Kasumi-1 (cell line): Measurements from ENCODE around the gene C8A.

Experiments
- DNase-seq, 2 experiments: peaks; one replicate each; lab custom pipeline; 2025; lab: John Stamatoyannopoulos, UW

C8A gene

DNA sequence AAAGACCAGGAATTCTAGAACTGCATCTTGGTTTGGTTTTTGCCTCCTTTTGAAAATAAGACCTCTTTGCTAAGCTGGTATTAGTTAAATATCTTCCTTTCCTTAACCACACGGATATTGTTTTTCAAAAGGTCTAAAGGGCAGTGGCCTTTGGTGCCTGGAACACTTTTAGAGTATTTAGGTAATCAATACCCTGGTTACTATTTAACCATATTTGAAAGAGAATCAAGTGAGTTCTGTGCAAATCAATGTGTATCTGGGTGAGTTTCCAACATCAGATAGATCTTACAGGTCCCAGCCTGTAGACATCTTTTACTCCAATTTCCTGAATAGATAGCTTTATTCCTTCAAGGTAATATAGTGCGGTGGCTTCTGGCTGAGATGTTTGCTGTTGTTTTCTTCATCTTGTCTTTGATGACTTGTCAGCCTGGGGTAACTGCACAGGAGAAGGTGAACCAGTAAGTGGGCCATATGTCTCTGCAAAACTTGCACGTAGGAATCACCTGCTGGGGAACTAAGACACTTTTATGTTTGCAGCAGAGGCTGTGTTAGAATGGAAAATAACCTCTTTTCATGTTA, at the start of gene C8A:
Gene C8A, plus strand, starts transcription at position 277 of the 579 bp plus-strand sequence. Its CDS starts 105 bp downstream, at position 382.
- no peak for DNase-seq

DNA sequence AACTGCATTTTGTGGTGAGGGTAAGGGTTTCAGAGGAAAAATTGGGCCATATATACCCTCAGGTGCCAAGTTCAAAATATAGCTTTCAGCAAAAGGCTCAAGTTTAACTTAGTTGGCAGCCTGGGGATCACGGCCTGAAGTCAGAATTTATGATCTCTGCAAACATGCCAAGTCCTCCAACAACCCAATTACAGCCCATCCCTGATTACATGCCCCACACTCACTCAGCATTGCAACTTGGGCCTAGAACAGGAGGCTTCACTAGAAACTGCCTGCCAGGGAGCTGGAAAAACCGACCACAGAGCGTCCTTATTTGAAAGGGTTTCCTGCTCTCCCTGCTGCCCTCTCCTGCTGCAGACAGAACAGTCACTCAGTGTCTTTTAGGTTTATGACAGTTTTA, 47.8 kb upstream of the C8A start:
- DNase-seq = no peak

DNA sequence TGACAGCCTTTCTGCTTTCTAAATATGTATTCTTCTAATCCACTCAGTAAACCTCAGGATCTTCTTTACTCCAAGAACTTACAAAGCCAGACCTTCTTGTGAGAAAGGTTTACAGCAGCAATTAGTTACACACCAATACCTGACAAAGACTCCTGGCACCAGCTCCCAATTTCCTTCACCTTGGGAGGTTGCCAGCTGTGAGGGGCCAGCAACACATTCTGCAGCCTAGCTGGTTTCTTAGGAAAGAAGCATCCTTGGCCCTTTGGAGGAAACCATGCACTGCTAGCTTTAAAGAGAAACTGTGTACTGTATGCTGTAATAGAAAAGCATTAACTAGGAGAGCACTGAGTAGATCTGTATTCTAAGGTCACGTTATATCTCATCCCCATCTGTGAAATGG, 46.2 kb upstream of the C8A start:
- DNase-seq = no peak

DNA sequence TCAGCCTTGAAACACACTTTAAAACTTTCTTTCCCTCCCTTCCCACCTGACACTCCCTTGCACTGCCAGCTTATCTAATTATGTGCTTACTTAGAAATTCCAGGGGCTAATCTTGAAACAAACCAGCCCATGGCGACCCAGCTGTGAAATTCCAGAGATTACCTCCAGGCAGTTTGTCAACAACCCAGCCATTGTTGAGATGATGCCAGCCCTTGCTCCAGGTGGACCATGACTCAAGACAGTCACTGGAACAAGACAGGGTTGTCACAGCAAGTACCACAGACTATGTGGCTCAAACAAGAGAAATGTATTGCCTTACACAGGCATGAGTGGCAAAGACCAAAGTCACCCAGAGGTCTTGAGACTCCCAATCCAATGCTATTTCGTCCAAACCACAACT, 43.3 kb upstream of the C8A start:
- no peak for DNase-seq

DNA sequence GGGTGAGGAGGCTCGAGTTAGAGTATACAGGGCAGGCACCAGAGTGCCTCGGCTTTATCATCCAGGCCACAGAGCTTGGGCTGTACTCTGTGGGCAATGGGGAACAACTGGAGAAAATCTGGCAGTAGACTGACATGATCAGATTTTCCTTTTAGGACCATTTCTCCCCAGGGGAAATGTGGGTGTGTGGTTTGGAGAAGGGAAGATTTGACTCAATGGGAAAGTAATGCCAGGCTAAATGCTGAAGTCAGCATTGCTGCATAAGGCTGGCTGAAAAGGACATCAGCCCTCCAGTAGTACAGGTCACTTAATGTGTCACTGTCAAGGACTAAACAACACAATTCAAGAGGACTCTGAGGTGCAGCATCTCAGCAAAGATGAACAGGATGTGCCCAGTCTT, 40.4 kb upstream of the C8A start:
- no peak for DNase-seq

DNA sequence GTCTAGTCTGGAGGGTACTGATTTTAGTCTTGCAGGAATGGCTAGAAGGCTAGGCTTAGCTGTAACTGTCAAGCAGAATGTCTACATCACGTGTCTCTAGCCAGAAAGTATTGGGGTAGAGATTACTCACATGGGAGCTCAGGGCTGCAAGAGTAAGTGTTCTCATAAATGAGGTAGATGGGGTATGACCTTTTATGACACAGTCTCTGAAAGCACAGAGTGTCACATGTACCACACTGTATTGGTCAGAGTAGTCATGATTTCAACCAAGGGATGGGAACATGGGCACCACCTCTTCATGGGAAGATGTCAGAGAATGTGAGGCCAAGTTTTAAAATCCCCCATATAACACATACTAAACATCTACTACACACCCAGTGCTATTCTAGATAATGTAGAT, 38.3 kb upstream of the C8A start:
- no peak for DNase-seq

DNA sequence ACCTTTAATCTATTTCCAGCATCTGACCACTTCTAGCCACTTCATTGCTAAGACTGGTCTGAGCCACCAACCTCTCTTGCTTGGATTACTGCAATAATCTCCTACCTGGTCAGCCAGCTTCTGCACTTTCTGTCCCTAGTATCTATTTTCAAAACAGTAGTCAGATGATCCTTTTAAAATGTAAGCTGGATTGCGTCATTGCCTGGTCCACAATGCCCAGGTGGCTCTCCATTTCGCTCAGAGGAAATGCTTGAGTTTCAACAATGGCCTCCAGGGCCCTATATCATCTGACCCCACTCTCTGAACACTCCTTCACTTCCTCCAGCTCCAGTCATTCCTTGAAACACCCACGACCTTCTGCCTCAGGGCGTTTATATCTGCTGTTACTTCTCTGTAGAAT, 37.7 kb upstream of the C8A start:
- DNase-seq = no peak

DNA sequence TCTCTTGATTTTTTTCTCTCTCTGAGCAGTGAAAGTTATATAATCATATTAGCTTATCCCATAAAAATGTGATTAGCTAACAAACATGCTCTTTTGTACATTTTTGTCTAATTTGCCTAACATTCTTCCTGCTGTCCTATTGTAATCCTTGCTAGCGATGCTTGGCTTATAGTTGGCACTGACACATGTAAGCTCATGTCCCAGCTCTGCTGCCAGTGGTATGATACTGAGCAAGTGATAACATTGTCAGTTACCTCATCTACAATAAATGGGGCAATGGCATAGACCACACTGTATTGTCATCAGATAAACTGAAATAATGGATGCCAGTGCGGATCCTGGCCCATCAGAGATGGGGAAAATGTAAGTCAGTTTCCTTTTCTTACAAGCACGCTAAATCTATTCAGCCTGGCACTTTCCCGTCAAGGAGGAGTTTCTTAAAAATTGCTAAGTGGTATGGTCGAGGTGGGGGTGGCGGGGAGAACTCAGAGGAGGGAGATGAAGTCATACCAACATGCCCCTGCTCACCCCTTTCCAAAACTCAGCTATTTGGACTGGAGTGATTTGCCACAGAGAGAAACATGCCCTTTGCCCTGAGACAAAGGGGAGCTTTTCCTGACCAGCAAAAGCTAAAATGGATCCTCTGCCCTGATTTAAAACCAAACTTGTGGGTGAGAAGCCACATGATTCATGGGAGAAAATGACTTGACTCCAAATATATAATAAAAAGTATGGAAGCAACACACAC, 36.7 kb upstream of the C8A start:
- no peak for DNase-seq

DNA sequence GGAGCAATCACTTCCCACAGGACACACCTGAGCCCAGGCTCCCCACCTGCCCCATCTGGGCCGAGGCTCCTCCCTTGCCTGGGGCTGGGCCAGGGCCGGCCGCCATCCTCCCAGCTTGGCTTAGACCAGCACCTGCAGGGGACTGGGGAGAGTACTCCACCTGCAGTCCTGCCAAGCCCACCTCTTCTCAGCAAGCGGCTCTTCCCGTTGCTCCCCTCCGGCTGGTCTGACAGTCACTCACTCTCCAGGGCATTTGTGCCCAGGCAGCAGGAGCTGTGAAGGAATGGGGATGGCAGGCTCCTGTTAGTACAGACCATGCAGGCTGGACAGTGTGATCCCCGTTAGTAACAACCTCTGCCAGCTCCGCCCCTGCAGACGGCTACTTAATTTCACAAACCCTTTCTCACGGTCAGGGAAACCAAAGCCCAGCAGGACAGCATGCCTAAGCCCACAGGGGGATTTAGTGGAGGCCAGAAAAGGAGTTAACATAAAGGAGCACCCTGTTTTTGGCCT, 35.2 kb upstream of the C8A start, which contains the start of gene FYB2:
Gene FYB2, minus strand, starts transcription at position 18 of the 513 bp plus-strand sequence. CDS start 114 bp downstream, outside the sequence.
- DNase-seq = no peak

DNA sequence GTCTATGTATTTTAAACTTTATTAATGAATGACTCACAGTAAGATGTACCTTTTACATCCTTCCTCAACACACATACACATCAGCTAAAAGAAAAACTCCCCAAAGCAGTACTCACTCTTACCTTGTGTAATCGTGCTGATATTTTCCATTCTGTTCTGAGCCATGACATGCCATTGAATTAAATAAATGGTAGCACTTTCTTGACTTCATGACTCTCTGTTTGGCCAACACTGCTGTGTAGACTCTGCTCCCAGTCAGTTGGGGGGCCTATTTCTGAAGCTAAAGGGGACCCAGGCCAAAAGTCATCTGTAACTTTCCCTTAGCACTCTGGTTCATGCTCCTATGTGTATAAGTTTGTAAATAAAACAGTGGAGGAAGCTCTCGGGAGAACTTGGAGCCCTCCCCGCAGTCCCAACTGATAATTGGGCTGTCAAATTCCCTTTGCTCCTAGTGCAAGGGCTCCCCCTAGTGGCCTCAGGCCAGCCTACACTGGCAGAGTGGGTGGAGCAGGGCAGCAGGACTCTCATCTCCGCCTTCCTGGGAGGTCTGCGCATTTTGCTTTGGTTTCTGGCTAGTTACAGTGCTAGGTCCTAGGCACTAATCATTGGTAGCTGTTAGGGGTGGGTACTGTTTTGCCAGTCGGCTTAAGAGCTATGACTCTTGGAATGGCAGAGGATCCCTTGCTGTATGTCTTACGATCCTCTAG, 33.7 kb upstream of the C8A start:
- peak; percentile 70 for DNase-seq

DNA sequence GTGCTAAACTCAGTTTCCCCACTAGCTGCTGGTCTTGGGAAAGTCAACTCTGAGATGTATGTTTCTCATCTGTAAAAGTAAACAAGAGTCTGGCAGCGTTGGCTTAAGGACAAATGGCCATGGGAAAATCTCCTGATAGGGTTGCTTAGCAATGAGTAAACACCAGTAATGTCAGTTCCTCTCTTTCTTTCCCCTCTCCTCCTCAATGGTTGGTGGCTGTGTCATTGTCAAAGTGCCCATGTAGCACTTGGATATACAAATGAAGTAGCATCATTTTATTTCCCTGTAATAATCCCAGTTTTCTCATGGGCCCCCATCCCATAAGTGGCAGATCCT, 33.2 kb upstream of the C8A start:
- DNase-seq = no peak

DNA sequence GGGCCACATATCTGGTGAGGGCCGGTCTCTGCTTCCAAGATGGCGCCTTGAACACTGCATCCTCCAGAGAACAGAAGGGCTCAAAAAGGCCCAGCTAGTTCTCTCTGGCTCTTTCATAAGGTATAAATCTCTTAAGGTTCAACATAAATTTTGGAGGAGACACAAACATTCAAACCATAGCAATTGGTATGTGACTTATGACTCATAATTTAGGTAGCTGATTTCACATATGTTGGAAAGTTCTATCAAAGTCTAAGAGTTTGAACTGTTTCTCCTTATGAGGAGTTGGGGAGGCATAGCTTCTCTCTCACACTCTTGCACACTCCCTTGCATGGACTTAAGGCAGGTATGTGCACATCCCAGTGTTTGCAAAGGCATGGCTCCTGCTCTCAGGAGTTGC, 30.3 kb upstream of the C8A start:
- no peak for DNase-seq

DNA sequence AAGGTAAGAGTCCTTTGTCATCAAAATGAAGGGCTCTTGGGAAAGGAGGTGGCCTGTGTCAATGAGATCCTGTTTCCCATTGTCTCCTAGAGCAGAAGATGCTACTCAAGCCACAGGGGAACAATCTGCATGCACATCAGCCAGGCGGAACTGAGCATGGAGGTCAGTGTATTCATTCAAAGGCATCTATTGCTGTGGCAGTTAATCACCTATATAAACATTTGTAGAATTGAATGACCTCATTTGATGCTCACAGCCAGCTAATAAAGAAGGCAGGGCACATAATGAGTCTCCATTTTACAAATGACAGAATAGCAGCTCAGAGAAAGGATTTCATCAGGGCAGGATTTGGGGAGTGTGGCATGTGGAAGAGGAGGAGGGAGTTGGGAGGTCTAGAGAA, 29.7 kb upstream of the C8A start:
- no peak for DNase-seq

DNA sequence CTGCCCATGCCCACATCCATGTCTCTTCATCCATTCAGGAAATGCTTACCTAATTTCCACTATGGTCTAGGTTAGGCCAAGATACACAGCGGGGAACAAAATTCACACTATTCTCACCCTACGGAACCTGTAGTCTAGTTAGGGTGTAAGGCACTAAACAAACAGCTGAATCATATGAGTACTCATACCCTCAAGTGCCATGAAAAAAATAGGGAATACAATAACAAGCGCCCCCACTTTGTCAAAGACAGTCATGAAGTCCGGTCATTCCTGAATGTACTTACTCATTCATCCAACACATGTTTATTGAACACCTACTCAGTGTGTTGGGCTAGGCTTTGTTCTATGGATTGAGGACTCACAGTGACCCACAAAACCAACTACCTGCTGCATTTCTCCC, 29.2 kb upstream of the C8A start:
- DNase-seq = no peak

DNA sequence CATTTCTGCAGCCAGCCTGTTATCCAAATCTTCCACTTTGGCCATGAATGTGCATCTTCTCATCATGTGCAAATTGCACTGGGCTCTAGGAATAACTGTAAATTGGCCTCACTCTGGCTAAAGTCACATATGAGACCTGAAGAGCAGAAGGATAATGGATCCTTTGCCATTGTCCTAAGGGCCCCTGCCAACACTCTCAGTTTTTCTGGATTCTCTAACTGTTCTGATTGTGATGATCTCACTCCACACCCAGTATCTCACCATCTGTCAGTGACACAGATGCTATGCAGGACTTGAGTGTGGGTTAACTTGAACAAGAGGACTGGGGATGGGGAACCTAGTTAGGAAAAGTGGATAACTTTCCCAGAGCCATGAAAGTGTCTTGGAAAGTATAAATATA, 26.9 kb upstream of the C8A start:
- no peak for DNase-seq

DNA sequence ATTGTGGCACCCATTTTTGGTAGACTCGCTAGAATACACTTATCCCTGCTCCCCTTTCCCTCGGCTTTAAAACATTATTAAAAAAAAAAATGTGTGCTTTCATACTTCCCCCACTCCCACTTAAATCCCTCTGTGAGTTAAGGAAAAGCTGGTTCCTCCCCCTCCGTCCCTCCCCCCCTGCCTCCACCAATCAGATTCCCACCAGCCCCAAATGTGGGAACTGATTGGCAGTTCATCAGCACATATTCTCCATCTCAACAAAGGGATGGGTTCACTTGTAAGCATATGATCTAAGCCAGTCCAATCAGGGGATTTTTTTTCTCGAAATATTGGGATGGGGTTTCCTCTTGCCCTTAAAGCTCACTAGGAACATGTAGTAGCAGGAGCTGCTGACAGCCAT, 24.5 kb upstream of the C8A start:
- no peak for DNase-seq

DNA sequence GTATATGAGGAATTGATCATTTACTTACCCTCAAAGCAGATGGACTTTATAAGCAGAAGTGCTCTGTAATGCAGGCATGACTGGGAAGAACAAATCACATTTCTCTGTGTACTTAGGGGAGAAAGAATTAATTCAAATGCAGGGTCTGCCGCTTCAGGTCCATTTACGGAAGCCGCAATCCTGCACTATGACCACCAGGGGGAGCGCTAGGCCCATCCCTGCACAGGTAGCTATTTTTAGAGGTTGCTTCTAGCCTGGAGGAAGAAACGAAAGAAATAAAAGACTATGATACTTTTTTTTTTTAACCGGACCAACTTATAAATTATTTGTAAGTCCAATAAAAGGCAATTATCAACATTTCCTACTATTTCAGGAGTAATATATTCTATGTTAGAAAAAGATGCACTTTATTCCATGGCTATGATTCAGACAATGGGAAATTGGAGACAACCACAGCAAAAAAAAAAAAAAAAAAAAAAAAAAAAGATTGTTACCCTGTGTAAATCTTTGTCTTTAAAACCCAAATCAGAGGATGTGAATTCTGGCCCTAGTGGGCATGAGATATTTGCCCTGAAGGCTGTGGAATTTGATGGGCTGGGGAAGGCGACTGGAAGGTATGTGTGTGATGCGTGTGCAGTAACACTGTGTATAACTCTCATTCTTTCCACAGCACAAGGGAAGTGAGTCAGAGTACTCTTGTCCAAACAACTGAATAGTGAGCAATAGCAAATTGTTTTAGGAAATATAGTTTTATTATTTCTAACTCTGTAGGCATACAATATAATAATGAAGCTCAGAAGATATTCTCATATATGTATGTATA, 22.5 kb upstream of the C8A start:
- DNase-seq = peak; percentile 46 to 68

DNA sequence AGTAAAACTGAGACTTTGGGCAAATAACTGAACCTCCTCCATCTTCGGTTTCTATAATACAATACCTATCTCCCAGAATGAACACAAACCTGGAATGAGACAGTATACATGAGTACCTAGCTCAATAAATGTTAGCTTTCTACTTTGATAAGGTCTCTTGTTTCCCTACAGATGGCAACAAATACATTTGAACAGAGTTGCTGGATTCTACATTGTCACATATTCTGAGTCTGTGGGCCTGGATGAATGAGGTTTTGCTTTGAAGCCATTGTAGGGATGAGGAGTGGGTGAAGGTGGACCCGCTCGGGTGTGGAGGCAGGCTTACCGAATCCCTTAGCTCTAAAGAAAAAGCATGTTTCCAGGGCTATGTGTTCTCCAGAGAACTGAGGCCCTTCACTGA, 21.5 kb upstream of the C8A start:
- DNase-seq = no peak

DNA sequence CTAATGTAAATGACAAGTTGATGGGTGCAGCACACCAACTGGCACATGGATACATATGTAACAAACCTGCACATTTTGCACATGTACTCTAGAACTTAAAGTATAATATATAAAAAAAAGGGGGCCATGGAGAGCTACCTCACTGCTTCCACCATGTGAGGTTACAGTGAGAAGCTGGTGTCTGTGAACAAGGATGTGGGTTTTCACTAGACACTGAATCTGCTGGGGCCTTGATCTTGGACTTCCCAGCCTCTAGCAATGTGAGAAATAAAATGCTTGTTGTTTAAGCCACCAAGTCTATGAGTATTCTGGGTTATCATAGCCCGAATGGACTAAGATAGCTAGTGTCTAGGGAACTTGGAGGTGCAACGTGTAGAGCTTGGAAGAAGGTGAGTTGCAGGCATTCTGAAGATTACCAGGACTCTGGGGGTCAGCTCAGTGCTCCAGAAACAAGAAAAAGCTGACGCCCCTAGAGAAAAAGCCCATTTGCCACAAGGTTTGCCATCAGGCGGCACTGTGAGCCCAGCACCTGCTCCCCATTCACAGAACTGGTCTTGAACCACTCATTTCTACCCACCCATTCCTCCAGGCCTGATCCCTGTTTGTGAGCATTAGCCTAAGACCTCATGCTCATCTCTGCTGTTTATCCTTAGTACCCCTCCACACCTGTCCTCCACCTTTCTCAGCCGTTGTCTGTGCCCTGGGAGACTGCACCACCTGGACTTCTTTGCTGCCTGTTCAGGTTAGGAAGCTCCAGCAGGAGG, 20.3 kb upstream of the C8A start:
- DNase-seq = no peak

DNA sequence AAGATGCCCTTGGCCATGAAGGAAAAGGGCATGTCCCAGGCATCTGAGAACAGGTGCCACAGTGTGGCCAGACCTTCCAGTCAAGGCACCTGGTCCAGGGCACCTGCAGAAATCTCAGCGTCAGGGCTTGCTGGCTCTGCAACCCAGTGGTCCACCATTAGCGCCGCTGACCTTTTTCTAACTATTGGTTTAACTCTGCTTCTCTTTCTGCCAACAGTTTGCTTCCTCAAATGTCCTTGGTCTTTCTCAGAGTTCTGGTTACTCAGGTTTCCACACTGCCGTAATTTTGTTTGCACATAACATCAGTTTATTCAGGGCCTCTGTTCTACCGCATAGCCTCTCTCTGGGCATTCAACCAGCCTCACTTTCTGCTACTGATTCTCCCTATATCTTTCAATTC, 18.9 kb upstream of the C8A start:
- no peak for DNase-seq

DNA sequence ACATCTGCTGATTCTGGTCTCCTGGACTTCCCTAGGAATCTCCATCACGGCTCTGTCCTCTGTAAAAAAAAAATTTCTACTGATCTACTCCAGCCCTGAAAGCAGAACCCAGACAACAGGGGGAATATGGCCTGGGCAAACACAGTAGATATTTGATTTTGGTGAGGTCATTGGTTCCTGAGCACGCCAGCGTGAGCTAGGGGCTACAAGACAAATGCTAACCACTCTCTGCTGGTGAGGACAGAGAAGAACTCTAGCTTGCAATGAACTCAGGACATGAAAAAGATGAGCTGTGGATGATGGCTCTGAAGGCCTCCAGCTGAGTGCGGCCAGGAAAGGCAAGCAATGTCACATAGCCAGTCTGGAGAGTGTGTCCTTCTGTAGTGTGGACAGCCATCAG, 18.2 kb upstream of the C8A start:
- DNase-seq = no peak
